C1 segment of cervical spinal cord (tissue), 14 donors: ENCODE results near the gene SNRNP70.

ENCODE experiments used
- DNase-seq, 14 donors: peaks; one replicate each; lab custom pipeline; 2025; lab: John Stamatoyannopoulos, UW

The SNRNP70 gene

DNA sequence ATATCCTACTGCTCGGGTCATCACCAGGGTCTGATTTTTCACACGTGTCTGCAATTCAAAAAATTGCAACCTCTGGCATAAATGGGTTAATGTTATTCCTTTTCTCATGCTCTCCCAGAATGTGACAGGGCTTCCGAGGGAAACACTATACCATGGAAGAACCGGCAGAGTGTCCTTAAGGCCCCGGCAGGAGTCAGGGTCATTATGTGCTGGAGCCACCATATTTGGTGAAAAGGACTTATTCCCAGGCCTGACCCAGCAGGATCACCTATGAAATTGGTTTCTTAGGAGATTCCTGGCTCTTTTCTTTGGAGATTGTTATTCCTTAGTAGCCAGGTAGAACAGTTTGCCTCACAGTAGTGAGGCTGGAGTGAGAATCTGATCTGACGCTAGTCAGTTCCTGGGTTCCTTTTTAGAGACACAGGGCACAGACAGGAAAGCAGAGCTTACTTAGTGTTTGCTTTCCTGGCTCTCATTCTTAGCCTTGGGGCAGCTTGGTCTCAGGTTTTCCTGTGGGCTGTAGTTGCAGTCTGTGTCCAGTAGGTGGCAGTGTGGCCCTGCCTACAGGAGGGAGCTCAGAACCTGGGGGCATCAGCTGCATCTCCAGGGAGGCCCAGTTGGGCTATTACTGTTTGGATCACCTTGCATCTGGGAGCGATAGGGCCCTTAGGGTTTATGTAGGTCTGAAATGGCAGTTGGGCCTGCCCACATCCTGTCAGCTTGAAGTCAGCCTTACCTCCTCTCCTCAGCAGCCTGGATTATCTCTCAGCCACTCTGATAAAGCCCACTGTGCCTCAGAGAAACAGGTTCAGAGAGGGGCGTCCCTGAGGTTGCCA is 12.4 kb downstream of the SNRNP70 start:
- DNase-seq: peak in 12 of 14 donors; percentile 8 to 54 (median 36)

DNA sequence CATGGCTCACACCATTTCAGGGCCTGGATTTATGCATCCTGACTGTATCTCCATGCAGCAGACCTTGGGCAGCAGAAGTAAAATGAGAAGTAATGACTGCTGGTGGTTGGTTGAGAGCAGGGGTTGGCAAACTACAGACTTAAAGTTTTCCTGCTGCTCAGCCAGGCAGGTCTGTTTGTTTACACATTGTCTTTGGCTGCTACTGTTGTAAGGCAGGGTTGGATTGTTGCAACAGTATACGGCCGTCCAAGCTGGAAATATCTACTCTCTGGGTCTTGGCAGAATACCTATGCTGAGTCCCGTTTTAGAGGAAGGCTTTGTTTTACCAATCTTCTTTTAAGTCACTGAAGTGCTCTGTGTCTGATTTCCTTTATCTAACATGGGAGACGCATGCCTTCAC is 13.5 kb downstream of the SNRNP70 start:
- no peak for DNase-seq

DNA sequence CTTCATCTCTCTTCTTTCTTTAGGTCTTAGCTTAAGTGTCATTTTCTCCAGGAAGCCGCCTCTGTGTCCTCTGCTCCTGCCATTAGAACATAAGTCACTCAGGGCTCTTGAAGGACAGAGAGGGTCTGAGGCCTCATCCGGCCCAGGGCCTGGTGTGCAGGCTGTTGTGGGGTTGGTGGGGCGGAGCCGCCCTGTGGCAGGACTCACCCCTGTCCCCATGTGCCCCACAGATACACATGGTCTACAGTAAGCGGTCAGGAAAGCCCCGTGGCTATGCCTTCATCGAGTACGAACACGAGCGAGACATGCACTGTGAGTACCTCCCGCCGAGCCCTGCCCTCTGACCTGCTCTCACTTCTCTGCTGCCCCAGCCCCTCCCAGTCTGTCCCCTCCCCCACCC is 15.9 kb downstream of the SNRNP70 start:
- DNase-seq: no peak

DNA sequence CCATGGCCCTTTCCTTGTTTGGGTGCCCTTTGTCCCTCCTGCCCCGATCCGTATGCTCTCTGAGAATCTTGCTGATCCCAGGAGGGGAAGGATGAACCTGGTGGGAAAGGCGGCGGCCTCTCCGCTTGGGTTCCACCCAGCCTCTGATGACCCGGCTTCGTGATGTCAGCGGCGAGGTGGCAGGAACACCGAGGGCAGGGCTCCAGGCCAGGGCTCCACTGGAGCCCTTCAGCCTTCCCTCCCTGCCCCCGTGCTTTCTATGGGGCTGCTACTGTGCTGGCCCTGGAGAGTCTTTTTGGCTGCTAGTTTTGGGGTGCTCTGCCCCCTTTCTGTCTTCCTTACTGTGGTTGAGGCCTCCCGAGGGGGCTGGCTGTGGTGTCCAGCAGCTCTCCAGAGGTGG is 17.1 kb downstream of the SNRNP70 start:
- DNase-seq: no peak

DNA sequence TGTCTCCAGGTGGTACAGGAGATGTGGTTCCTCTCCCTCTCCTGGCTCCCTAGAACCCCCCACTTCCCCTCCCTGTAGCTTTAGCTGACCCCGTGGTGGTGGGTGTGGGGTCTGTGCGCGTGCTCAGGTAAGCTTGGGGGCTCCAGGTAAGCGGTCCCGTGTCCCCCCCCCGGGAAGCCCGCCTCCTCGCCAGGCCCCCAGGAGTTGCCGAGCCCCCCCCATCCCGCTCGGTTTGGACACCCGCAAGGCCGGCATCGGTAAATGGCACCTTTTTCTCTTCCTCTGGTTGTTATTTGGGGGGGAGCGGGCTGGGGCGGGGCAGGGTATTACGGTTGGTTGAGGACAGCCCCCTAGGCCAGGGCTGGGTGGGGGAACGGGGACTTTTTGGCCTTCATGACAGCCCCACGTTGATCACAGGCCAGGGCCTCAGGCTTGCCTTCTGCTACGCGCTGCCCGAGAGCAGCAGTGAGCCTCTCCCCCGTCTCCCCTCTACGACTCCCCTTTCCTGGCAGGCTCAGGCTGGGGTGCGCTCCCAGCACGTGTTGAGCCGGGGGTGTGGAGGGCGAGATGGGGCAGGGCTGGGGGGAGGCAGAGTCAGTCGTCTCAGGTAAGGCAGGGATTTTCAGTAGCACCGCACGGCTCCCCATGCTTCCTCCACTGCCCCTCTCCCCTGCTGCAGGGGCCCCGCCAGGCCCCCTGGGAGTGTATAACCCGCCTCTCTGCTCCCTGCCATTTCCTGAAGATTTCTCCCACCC is 18.3 kb downstream of the SNRNP70 start:
- no peak for DNase-seq

DNA sequence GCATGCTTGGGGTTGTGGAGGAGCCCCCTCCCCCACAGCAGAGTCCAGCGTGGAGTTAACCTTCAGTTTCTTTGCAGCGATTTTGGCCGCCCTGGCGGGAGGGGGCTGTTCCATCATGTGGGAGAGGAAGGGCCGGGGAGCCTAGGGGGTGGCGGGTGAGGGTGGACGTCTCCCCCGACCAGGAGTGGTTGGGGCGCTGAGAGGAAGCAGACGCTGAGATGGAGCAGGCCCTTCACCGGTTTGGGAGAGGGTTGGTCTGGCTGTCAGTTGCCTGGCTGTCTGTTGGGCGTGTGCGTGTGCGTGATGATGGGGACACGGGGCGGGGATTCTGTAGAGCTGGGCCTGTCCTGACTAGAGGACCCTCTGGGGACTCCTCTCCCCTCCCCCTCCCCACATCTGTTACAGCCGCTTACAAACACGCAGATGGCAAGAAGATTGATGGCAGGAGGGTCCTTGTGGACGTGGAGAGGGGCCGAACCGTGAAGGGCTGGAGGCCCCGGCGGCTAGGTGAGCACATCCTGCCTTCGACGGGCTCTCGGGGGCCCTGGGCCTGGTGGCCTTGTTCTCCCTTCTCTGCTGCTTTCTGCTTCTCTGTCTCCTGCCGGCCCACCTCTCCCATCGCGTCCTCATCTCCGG is 19.1 kb downstream of the SNRNP70 start:
- DNase-seq: no peak

DNA sequence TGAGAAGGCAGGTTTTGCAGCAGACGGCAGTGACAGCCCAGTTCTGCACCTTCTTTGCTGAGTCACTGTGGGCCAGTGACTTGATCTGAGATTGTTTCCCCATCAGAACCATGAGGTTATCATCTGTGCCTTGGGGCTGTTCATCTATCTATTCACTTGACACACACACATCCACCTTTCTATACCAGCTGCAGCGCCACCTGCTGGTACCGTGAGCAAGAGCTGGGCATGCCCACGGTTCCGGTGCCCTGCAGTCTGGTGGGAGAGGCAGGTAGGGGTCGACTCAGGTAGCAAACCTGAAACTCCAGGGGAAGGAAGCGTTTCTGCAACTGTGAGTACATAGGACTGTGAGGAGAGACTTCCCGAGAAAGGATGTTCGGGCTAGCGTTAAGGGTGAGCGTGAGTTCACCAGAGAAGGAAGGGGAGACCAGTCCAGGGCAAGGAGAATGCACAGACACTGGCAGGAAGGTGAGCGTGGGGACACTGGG is 21.4 kb downstream of the SNRNP70 start:
- peak in 5 of 14 donors; percentile 6 to 48 (median 10) for DNase-seq

DNA sequence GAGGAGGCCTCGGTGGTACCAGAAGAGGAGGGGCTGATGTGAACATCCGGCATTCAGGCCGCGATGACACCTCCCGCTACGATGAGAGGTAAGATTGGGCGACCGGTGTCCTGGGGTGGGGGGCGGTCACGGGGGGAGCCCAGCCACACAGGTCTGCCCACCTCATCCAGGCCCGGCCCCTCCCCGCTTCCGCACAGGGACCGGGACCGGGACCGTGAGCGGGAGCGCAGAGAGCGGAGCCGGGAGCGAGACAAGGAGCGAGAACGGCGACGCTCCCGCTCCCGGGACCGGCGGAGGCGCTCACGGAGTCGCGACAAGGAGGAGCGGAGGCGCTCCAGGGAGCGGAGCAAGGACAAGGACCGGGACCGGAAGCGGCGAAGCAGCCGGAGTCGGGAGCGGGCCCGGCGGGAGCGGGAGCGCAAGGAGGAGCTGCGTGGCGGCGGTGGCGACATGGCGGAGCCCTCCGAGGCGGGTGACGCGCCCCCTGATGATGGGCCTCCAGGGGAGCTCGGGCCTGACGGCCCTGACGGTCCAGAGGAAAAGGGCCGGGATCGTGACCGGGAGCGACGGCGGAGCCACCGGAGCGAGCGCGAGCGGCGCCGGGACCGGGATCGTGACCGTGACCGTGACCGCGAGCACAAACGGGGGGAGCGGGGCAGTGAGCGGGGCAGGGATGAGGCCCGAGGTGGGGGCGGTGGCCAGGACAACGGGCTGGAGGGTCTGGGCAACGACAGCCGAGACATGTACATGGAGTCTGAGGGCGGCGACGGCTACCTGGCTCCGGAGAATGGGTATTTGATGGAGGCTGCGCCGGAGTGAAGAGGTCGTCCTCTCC is 22.6 kb downstream of the SNRNP70 start:
- DNase-seq: no peak

DNA sequence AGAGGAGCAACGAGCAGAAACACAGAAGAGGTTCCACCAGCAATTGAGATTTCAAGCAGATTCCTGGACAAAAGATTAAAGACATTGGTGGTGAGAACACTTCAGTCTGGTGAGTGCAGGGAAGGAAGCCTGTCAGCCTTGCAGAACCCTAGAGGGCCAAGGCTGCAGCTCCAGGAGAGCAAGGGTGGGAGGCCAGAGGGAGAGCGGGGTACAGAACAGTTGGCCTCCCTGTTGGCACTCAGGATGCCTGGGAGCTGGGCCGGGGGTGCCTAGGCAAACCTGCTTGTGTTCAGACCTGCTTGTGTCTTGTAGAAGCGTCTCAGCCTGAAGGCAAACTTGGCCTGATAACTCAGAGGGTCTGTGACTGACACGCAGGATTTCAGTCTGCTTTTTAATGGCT is 23.8 kb downstream of the SNRNP70 start:
- no peak for DNase-seq

DNA sequence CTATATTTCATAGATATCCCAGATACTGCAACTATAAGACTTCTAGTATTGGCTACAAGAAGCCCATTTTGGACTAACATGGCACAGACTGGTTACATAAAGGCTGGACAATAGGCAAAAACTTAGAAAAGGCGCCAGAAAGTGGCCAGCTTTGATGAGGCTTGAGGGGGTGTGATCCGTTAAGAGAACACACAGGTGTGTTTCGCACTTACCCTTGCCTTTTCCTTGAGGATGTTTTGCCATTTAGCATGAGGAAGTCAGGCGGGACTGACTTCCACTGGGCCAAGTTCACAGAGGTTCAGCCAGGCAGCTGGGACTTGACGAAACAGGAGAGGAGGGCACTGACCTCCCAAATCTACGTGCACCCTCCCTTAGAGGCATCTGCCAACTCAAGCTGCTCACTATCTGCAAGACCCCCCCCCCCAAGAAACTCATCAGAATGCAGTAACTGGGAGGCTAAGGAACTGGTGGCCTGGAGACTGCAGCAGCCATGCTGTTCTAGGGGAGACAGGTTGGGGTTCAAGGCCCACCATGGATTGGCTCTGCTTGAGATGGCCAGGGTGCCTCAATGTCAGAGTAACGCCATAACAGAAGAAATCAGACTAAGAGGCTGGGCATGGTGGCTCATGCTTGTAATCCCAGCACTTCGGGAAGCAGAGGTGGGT is 24.4 kb downstream of the SNRNP70 start:
- no peak for DNase-seq

DNA sequence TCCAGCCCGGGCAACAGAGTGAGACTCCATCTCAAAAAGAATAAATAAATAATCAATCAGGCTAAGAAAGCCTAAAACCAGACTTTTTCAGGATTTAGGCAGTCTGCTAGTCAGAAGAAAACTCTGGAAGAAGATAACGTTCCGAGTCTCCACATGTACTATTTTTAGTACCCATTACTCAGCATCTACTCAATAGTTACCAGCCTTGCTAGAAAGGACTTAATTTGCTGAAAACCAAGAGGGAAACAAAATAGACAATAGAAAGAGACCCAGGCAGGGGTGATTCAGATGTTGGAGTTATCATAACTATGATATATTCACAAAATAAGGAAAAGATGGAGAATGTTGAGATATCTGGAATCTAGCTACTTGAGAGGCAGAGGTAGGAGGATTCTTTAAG is 25.3 kb downstream of the SNRNP70 start:
- no peak for DNase-seq

DNA sequence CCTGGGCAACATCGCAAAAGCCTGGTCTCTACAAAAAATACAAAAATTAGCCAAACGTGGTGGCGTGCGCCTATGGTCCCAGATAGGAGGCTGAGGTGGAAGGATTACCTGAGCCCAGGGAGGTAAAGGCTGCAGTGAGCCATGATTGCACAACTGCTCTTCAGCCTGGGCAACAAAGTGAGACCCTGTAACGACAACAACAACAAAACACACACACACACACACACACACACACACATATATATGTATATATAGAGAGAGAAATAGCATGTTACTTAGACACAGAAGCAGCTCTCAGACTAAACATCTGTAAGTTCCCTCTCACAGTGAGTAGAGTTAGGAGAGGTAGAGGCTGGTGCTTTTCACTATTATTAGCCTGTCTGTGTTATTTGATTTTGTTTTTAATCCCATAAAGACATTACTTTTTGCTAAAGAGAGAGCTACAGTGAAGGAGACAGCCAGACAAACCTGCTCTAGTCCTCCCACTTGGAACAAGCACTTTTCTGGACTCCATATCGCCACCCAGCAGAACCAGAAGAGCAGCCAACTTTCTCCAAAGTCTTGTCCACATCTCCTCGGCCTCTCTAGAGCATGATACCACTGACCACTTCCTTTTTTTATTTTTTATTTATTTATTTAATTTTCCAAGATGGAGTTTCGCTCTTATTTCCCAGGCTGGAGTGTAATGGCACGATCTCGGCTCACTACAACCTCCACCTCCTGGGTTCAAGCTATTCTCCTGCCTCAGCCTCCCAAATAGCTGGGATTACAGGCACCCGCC is 26.2 kb downstream of the SNRNP70 start:
- no peak for DNase-seq

DNA sequence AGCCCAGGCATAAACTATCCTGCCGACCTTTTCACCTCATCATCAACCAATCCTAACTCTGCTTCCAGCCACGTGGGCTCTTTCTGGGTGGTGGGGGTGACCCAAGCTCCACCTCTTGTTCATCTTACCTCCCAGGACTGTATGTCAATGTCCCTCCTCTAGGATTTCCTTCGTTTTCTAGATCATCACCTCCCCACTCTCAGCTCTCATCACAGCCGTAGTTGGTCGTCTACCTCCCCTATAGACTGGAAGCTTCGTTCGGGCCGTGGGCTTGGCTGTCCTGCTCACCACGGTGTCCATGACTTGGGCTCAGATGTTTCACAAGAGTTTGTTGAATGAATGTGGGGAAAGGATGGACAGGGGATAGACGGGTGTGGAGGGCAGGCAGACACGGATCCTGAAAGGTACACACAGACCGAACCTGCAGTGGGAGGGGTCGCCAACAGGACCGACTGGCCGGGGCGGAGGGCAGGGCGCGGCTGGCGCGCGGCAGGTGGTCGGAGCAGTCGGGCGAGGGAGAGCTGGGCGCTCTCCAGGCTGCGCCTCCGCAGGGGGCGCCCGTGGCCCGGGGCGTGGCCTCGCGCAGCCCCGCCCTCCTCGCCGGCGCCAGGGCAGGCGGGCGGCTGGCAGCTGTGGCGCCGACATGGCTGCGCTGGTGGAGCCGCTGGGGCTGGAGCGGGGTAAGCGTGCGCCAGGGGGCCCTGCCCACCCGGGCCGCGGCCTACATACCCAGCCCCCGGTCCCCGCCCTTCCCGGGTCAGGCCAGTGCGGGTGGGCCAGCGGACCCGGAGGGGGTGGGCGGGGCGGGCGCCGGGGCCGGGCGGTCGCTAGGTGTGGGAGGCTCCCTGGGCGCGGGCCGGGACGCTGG is 28.7 kb downstream of the SNRNP70 start, which contains the start of gene LIN7B:
LIN7B (plus strand) TSS at position 609 of the 868 bp plus-strand sequence; CDS start at position 644, 35 bp downstream.
- peak in 12 of 14 donors; percentile 12 to 77 (median 49) for DNase-seq

DNA sequence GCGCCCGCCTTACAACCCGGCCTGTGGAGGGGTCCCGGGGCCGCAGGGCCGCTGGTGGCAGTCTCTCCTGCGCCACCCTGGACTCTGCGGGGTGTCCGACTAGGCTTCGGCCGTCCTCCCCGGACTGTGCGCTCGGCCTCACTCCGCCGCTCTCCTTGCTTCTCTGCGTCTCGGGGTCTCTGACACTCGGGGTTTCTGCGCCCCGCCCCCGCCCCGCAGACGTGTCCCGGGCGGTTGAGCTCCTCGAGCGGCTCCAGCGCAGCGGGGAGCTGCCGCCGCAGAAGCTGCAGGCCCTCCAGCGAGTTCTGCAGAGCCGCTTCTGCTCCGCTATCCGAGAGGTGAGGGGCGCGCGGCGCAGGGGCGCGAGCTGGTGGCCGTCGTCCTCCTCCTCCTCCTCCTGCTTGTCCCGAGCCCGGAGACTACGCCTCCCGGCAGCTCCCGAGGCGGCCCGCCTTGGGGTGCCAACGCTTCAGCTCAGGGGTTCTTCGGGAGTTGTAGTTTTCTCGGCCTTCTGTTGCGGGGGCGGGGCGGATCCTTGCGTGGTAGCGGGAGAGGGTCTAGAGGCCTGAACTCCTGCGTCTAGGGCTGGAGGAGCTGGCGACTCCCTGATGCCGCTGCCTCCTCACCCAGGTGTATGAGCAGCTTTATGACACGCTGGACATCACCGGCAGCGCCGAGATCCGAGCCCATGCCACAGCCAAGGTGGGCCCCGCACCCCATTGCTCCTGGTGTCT is 29.5 kb downstream of the SNRNP70 start:
- DNase-seq: peak in 13 of 14 donors; percentile 3 to 78 (median 53)

DNA sequence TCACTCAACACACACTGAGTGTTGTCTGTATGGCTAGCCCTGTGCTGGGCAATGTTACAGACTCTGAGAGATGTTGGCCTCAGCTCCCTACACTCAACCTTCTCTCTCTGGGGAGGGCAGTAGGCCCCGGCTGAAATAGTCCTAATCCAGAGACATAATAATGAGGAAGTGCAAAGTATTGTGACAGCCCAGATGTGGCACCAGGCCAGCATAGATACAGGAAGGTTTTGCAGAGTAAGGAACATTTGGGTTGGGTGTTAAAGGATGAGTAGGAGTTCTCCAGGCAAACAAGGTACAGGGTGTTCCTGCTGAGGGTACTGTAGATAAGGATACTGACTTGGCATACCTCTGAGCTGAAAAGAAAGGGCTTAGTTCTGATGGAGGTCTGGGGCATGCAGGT is 31.3 kb downstream of the SNRNP70 start:
- no peak for DNase-seq

DNA sequence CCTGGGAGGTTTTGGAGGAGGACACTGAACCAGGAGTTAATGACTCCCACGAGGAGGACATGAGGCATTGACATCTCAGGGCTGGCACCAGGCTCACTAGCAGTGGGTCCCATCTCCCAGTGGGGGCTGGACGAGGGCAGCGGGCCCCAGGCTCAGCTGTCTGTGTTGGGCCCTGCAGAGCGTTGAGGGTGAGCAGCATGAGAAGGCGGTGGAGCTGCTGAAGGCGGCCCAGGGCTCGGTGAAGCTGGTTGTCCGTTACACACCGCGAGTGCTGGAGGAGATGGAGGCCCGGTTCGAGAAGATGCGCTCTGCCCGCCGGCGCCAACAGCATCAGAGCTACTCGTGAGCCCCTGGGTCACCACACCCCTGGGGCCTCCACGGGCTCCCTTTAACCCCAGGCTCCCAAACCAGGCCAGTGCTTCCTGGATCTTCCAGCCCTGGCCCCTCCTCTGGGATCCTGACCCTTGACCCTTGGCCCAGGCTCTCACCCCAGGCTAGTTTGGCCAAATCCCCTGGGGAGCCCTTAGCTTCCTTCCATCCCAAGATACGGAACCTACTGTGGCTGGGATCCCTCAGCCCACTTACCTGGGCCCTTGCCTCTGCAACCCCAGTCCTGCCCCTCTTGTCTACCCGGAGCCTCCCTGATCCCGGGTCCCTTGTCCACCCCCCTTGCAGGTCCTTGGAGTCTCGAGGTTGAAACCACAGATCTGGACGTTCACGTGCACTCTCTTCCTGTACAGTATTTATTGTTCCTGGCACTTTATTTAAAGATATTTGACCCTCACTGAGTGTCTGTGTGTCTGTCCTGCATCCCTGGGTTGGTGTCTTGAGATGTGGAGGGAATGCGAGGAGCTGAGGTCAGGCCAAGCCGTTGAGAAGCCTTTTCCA is 32.7 kb downstream of the SNRNP70 start:
- peak in 1 of 14 donors; percentile 34 for DNase-seq
